K562 (cell line): ENCODE measurements around the gene TMEM30A. TPM values are rescaled to one million over a fixed set of nuclear protein-coding genes. Genes with fewer than 3 reads are reported as not detected.

Experiments used
- ARID2 ChIP-seq: fragments of 450-650 bp; IDR thresholded peaks from 2 replicates; pipeline ENCODE4 v1.6.1; 2017; ENCODE audit warnings: antibody characterized with exemption, mild to moderate bottlenecking
- BRF2 ChIP-seq: IDR thresholded peaks from 3 replicates; pipeline ENCODE4 v1.6.1; 2011; ENCODE audit warnings: borderline replicate concordance, mild to moderate bottlenecking; ENCODE audit not compliant: insufficient read length, insufficient read depth
- E2F4 ChIP-seq: sonication (generic); formaldehyde crosslinking; IDR thresholded peaks from 2 replicates; pipeline ENCODE4 v1.8.0; 2022; ENCODE audit warnings: mild to moderate bottlenecking, low read depth, missing genetic modification reagents
- EP300 ChIP-seq: IDR thresholded peaks from 2 replicates; pipeline ENCODE4 v1.6.1; 2012; ENCODE audit warnings: low read length, improper control_type of control experiment
- EWSR1 ChIP-seq: fragments of 450-650 bp; IDR thresholded peaks from 2 replicates; pipeline ENCODE4 v1.6.1; 2018; ENCODE audit warnings: borderline replicate concordance, mild to moderate bottlenecking, low read depth, moderate library complexity; ENCODE audit not compliant: partially characterized antibody
- GABPB1 ChIP-seq: sonication (generic); formaldehyde crosslinking; IDR thresholded peaks from 2 replicates; pipeline ENCODE4 v1.8.0; 2022; ENCODE audit warnings: mild to moderate bottlenecking, missing genetic modification reagents
- HEY1 ChIP-seq: fragments of 250-450 bp; sonication (Bioruptor Pico); IDR thresholded peaks from 2 replicates; pipeline ENCODE4 v1.5.0; 2020; ENCODE audit warnings: mild to moderate bottlenecking, moderate library complexity, borderline replicate concordance
- HNRNPL ChIP-seq: fragments of 200-400 bp; formaldehyde crosslinking; IDR thresholded peaks from 2 replicates; pipeline ENCODE4 v1.6.1; 2017; ENCODE audit warnings: low read depth, mild to moderate bottlenecking, low read length
- KLF16 ChIP-seq: IDR thresholded peaks from 2 replicates; pipeline ENCODE4 v1.6.1; 2016; ENCODE audit warnings: antibody characterized with exemption
- NCOR1 ChIP-seq: fragments of 450-650 bp; IDR thresholded peaks from 2 replicates; pipeline ENCODE4 v1.6.1; 2016; ENCODE audit warnings: mild to moderate bottlenecking, moderate library complexity
- SIX5 ChIP-seq, 2 experiments: IDR thresholded peaks; 2 replicates each; pipeline ENCODE4 v1.6.1; 2011; ENCODE audit warnings: low read length in 2 of 2, borderline replicate concordance in 1 of 2, low read depth in 1 of 2, mild to moderate bottlenecking in 1 of 2, moderate library complexity in 1 of 2; ENCODE audit not compliant: insufficient read depth in 1 of 2
- SMARCA5 ChIP-seq: fragments of 450-650 bp; IDR thresholded peaks from 2 replicates; pipeline ENCODE4 v1.6.1; 2016
- THAP7 ChIP-seq: fragments of 250-450 bp; sonication (Bioruptor Pico); IDR thresholded peaks from 2 replicates; pipeline ENCODE4 v1.5.0; 2021
- YY1 ChIP-seq, 3 experiments: IDR thresholded peaks; 2 replicates each; pipeline ENCODE4 v1.6.1; 2011; ENCODE audit warnings: low read length in 2 of 3, mild to moderate bottlenecking in 2 of 3, moderate library complexity in 2 of 3, borderline replicate concordance in 1 of 3, control low read depth in 1 of 3, low read depth in 1 of 3; ENCODE audit not compliant: insufficient read depth in 3 of 3, insufficient replicate concordance in 2 of 3, control insufficient read depth in 1 of 3, insufficient read length in 1 of 3; ENCODE audit errors: extremely low read depth in 1 of 3
- ZNF696 ChIP-seq: fragments of 250-450 bp; sonication (Bioruptor Pico); conservative IDR thresholded peaks from 2 replicates; pipeline ENCODE4 v1.4.0; 2020; ENCODE audit warnings: mild to moderate bottlenecking, moderate library complexity
- ZNF79 ChIP-seq: fragments of 250-450 bp; sonication (Bioruptor Pico); IDR thresholded peaks from 2 replicates; pipeline ENCODE4 v1.4.0; 2020; ENCODE audit warnings: low read depth, mild to moderate bottlenecking, moderate library complexity
- polyA plus RNA-seq, 8 experiments: library from polyadenylated mRNA; depleted of rRNA in 4 of 8; stranded (reverse) in 5 of 8; unstranded in 3 of 8; fragments of >200 nt; fragmentation: Nextera tagmentation in 2 of 8; fragmentation: Illumina TruSeq in 1 of 8; extraction: Ambion mirVana in 2 of 8; extraction: Trizol in 1 of 8; gene quantifications; 2 replicates each; pipeline versions ENCODE4 v1.2.1 to v1.2.3, GENCODE V29; 2011 to 2014; ENCODE audit warnings: inconsistent platforms in 1 of 8, missing spikeins in 1 of 8
- total RNA-seq, 7 experiments: library from RNA; depleted of rRNA in 6 of 7; stranded (reverse); fragments of >200 nt in 6 of 7; fragmentation: Illumina TruSeq in 2 of 7; extraction: Trizol in 2 of 7; gene quantifications; 2 replicates each; pipeline versions ENCODE4 v1.2.1 to v1.2.3, GENCODE V29; 2011 to 2021; ENCODE audit warnings: low replicate concordance in 1 of 7
- TF ChIP-seq, protein P1 (sequence below): fragments of 450-650 bp; IDR thresholded peaks from one replicate; pipeline ENCODE4 v1.6.1; 2018; ENCODE audit warnings: mild to moderate bottlenecking, moderate library complexity; ENCODE audit not compliant: partially characterized antibody
- TF ChIP-seq, protein P2 (sequence below): fragments of 450-650 bp; formaldehyde crosslinking; IDR thresholded peaks from 2 replicates; pipeline ENCODE4 v1.4.0; 2020; ENCODE audit warnings: mild to moderate bottlenecking, moderate library complexity

TMEM30A gene
- total and polyA plus RNA-seq, 9 of the 15 experiments (the other 6 are each of a cell fraction or from before 2014, with no cell fraction given) = 6.5 to 31.2 (median 16.3) TPM

GRCh38 chr6:75283907-75284631 is 523 bp downstream of the TMEM30A start (continued):
- TF ChIP-seq SIX5 (IDR thresholded peaks at IDR 0.05; ENCODE audit: borderline replicate concordance in 1 of 2, insufficient read depth in 1 of 2, low read depth in 1 of 2, low read length in 2 of 2) (no peak), HNRNPL (0 out of 2 replicates have a peak, but pooled peaks have one; percentile 63), E2F4 (0 out of 2 replicates have a peak, but pooled peaks have one; percentile 16), YY1 (IDR thresholded peaks at IDR 0.05; ENCODE audit: borderline replicate concordance in 1 of 3, control insufficient read depth in 1 of 3, extremely low read depth in 1 of 3, insufficient read depth in 3 of 3, insufficient read length in 1 of 3, insufficient replicate concordance in 2 of 3, low read depth in 1 of 3, low read length in 2 of 3) (no peak), GABPB1 (CRISPR knock-in tag) (no peak), THAP7 (CRISPR knock-in tag) (no peak), HEY1 (CRISPR knock-in tag) (no peak), BRF2 (no peak), NCOR1 (no peak), EP300 (no peak), KLF16 (no peak), SMARCA5 (no peak), ARID2 (peak; percentile 13; the same call in 1 of the 2 replicates), EWSR1 (no peak), ZNF79 (no peak), ZNF696 (CRISPR knock-in tag) (no peak)
- TF ChIP-seq, protein P1, sequence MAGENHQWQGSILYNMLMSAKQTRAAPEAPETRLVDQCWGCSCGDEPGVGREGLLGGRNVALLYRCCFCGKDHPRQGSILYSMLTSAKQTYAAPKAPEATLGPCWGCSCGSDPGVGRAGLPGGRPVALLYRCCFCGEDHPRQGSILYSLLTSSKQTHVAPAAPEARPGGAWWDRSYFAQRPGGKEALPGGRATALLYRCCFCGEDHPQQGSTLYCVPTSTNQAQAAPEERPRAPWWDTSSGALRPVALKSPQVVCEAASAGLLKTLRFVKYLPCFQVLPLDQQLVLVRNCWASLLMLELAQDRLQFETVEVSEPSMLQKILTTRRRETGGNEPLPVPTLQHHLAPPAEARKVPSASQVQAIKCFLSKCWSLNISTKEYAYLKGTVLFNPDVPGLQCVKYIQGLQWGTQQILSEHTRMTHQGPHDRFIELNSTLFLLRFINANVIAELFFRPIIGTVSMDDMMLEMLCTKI = no peak
- TF ChIP-seq, protein P2, sequence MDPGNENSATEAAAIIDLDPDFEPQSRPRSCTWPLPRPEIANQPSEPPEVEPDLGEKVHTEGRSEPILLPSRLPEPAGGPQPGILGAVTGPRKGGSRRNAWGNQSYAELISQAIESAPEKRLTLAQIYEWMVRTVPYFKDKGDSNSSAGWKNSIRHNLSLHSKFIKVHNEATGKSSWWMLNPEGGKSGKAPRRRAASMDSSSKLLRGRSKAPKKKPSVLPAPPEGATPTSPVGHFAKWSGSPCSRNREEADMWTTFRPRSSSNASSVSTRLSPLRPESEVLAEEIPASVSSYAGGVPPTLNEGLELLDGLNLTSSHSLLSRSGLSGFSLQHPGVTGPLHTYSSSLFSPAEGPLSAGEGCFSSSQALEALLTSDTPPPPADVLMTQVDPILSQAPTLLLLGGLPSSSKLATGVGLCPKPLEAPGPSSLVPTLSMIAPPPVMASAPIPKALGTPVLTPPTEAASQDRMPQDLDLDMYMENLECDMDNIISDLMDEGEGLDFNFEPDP (CRISPR knock-in tag) = no peak
